ENCODE measurements around the gene CREBRF. TPM values are rescaled to one million over a fixed set of nuclear protein-coding genes. Genes with fewer than 3 reads are reported as not detected.
"Not testable (repeated sequence)": the region's sequence is repeated elsewhere in the genome, so short reads cannot be mapped to it uniquely, and the experiment has no call there.

The CREBRF gene, protein sequence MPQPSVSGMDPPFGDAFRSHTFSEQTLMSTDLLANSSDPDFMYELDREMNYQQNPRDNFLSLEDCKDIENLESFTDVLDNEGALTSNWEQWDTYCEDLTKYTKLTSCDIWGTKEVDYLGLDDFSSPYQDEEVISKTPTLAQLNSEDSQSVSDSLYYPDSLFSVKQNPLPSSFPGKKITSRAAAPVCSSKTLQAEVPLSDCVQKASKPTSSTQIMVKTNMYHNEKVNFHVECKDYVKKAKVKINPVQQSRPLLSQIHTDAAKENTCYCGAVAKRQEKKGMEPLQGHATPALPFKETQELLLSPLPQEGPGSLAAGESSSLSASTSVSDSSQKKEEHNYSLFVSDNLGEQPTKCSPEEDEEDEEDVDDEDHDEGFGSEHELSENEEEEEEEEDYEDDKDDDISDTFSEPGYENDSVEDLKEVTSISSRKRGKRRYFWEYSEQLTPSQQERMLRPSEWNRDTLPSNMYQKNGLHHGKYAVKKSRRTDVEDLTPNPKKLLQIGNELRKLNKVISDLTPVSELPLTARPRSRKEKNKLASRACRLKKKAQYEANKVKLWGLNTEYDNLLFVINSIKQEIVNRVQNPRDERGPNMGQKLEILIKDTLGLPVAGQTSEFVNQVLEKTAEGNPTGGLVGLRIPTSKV
- total RNA-seq = 10 to 100 TPM in 2 of 3 donors, 1 to 10 TPM in 1; 7.2 to 11.7 (median 10.1) TPM

- ATAC-seq (peak; percentile 71), DNase-seq (peak; percentile 98)
- Mint-ChIP-seq H3K4me1 (ENCODE audit: low read depth) (peaks cover 39% of the 10 kb centered on the region), H3K36me3 (ENCODE audit: insufficient read depth) (peaks cover 2% of the 10 kb centered on the region), H3K27me3 (ENCODE audit: low read depth) (no peaks in the 10 kb centered on the region), H3K4me3 (peak within 1 kb of the TSS; percentile 93), H3K9me3 (no peaks in the 10 kb centered on the region)
Measured at GRCh38 chr5:173055983-173056782, at the start of gene CREBRF. Gene CREBRF, plus strand, starts transcription at chr5:173056352. Its CDS starts 24,424 bp downstream, at chr5:173080776.

- peak; percentile 79 to 80 for ATAC-seq
- Mint-ChIP-seq H3K36me3 (ENCODE audit: insufficient read depth) (peaks cover 8% of the 10 kb centered on the region), H3K4me1 (ENCODE audit: low read depth) (peaks cover 55% of the 10 kb centered on the region), H3K9me3 (no peaks in the 10 kb centered on the region), H3K4me3 (no peak overlapping the region), H3K27me3 (ENCODE audit: low read depth) (no peaks in the 10 kb centered on the region)
- DNase-seq = peak; percentile 12
Measured at GRCh38 chr5:173010021-173010420, 46.1 kb upstream of the CREBRF start.

DNA sequence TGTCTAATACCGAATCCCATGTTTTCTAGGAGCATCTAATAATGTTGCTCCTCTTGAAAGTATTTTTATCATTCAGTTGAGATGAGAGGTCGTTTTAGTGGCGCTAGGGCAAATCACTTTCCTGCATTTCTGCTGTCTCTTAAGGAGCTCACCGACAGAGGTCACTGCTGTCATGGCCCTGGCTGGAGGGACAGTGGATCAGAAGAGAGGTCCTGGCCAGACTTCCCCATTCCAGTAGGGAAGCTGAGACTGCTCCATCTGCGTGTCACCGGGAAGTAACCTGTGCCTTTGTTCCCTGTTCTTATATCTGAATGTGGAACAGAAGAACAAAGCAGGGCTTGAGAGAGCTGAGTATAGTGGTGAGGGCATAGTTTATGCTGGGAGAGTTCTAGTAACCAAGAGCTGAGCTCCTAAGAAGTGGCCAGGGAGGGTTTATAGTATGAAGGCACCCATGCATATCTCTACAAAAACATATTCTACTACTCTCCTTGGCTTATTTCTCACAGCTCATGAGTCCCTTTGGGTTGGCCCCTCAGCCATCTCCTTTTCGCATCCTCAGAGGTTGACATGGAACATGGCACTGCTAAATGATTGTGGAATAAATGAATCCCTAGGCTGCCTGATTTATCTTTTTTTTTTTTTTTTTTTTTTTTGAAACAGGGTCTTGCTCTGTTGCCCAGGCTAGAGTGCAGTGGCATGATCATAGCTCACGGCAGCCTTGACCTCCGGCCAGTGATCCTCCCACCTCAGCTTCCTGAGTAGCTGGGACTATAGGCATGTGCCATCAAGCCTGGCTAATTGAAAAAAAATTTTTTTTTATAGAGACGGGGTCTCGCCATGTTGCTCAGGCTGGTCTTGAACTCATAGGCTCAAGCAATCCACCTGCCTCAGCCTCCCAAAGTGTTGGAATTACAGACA, 45.3 kb upstream of the CREBRF start:
- Mint-ChIP-seq H3K9me3 (no peaks in the 10 kb centered on the region), H3K4me1 (ENCODE audit: low read depth) (peaks cover 54% of the 10 kb centered on the region), H3K27me3 (ENCODE audit: low read depth) (no peaks in the 10 kb centered on the region), H3K36me3 (ENCODE audit: insufficient read depth) (peaks cover 8% of the 10 kb centered on the region), H3K4me3 (no peak overlapping the region)
- DNase-seq = no peak
- ATAC-seq = no peak

DNA sequence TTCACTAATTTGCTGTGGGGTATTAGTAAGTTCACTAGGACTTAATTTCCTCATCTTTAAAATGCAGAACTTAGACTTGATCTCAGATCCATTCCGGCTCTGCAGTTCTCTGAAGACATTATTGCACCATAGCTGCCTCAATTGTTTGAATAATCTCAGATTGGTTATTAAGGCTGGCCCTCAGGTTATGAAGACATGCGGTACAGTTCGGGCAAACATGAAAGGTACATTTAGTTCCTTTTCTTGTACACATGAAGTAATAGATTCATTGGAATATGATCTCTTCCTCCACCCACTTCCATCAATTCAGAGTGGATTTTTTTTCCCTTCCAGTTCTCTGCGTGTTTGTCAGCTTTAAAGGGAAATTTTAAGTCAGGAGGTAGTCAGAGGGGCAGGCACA, 44.6 kb upstream of the CREBRF start:
- Mint-ChIP-seq H3K9me3 (no peaks in the 10 kb centered on the region), H3K4me3 (no peak overlapping the region), H3K4me1 (ENCODE audit: low read depth) (peaks cover 56% of the 10 kb centered on the region), H3K27me3 (ENCODE audit: low read depth) (no peaks in the 10 kb centered on the region), H3K36me3 (ENCODE audit: insufficient read depth) (peaks cover 10% of the 10 kb centered on the region)
- DNase-seq (no peak), ATAC-seq (no peak)

GRCh38 chr5:173012882-173013281, 43.3 kb upstream of the CREBRF start:
- Mint-ChIP-seq H3K27me3 (ENCODE audit: low read depth) (no peaks in the 10 kb centered on the region), H3K4me3 (no peak overlapping the region), H3K9me3 (no peaks in the 10 kb centered on the region), H3K36me3 (ENCODE audit: insufficient read depth) (peaks cover 13% of the 10 kb centered on the region), H3K4me1 (ENCODE audit: low read depth) (peaks cover 50% of the 10 kb centered on the region)
- ATAC-seq (no peak), DNase-seq (no peak)

GRCh38 chr5:173014671-173015070, 41.5 kb upstream of the CREBRF start:
- H3K27me3 Mint-ChIP-seq (ENCODE audit: low read depth) = no peaks in the 10 kb centered on the region
- H3K9me3 Mint-ChIP-seq = no peaks in the 10 kb centered on the region
- peaks cover 19% of the 10 kb centered on the region for H3K36me3 Mint-ChIP-seq (ENCODE audit: insufficient read depth)
- H3K4me3 Mint-ChIP-seq = no peak overlapping the region
- DNase-seq = no peak
- H3K4me1 Mint-ChIP-seq (ENCODE audit: low read depth) = peaks cover 53% of the 10 kb centered on the region
- no peak for ATAC-seq

DNA sequence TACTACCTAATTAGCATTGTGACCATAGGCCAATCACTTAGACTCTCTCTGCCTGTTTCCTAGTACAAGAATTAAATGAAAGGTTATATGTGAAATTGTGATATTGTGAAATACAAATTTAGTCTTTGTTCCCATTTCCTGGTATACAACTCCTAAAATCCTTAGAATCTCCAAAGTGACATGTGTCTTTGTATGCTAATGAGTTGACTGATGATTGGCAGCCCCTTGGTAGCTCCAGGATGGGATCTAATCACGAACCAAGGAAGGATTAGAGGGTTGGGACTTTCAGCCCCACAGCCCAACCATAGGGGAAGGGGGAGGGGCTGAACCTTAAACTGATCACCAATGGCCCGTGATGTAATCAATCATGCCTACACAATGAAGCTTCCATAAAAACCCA, 41.0 kb upstream of the CREBRF start:
- Mint-ChIP-seq H3K9me3 (no peaks in the 10 kb centered on the region), H3K36me3 (ENCODE audit: insufficient read depth) (peaks cover 23% of the 10 kb centered on the region), H3K4me3 (no peak overlapping the region), H3K4me1 (ENCODE audit: low read depth) (peaks cover 50% of the 10 kb centered on the region), H3K27me3 (ENCODE audit: low read depth) (no peaks in the 10 kb centered on the region)
- ATAC-seq = no peak
- DNase-seq = no peak

- no peak for ATAC-seq
- peaks cover 24% of the 10 kb centered on the region for H3K36me3 Mint-ChIP-seq (ENCODE audit: insufficient read depth)
- H3K27me3 Mint-ChIP-seq (ENCODE audit: low read depth) = no peaks in the 10 kb centered on the region
- no peaks in the 10 kb centered on the region for H3K9me3 Mint-ChIP-seq
- DNase-seq = no peak
- H3K4me1 Mint-ChIP-seq (ENCODE audit: low read depth) = peaks cover 44% of the 10 kb centered on the region
- H3K4me3 Mint-ChIP-seq = no peak overlapping the region
Measured at GRCh38 chr5:173015598-173016455, 40.3 kb upstream of the CREBRF start.

GRCh38 chr5:173016598-173017046, 39.5 kb upstream of the CREBRF start:
- Mint-ChIP-seq H3K4me3 (no peak overlapping the region), H3K9me3 (no peaks in the 10 kb centered on the region), H3K36me3 (ENCODE audit: insufficient read depth) (peaks cover 31% of the 10 kb centered on the region), H3K4me1 (ENCODE audit: low read depth) (peaks cover 41% of the 10 kb centered on the region), H3K27me3 (ENCODE audit: low read depth) (no peaks in the 10 kb centered on the region)
- DNase-seq = no peak
- peak; percentile 46 to 48 for ATAC-seq

DNA sequence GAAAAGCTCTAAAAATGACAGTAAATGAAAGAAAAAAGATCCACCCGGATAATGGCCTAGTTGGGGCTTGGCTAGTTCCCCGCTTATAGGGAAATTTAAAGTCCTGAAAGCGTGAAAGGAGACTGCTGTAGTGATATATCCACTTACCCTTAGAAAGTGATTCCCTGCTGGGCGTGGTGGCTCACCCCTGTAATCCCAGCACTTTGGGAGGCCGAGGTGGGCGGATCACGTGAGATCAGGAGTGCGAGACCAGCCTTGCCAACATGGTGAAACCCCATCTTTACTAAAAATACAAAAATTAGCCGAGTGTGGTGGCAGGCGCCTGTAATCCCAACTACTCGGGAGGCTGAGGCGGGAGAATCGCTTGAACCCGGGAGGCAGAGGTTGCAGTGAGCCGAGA, 39.1 kb upstream of the CREBRF start:
- H3K9me3 Mint-ChIP-seq; H3K4me3 Mint-ChIP-seq; DNase-seq; H3K27me3 Mint-ChIP-seq (ENCODE audit: low read depth); ATAC-seq: not testable (repeated sequence)
- peaks cover 41% of the 10 kb centered on the region for H3K4me1 Mint-ChIP-seq (ENCODE audit: low read depth)
- peaks cover 35% of the 10 kb centered on the region for H3K36me3 Mint-ChIP-seq (ENCODE audit: insufficient read depth)

DNA sequence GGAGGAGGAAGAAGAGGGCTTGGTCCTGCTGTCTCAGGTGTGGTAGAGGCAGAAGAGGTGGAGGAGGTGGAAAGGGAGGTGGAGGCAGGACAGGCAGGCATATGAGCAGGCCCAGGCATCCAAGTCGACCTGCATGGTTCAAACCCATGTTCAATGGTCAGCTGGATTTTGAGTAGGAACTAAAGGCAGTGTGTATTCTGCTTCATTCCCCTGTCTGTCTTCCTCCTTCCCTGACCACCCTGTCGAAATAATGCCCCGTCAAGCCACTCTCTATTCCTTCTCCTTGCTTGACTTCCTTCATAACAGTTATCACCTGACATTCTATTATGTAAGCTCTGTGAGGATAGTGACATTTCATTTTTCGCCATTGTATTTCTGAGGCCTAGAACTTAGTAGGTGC, 37.8 kb upstream of the CREBRF start:
- no peak for ATAC-seq
- no peak for DNase-seq
- Mint-ChIP-seq H3K4me3 (no peak overlapping the region), H3K4me1 (ENCODE audit: low read depth) (peaks cover 40% of the 10 kb centered on the region), H3K36me3 (ENCODE audit: insufficient read depth) (peaks cover 40% of the 10 kb centered on the region), H3K27me3 (ENCODE audit: low read depth) (no peaks in the 10 kb centered on the region), H3K9me3 (no peaks in the 10 kb centered on the region)

DNA sequence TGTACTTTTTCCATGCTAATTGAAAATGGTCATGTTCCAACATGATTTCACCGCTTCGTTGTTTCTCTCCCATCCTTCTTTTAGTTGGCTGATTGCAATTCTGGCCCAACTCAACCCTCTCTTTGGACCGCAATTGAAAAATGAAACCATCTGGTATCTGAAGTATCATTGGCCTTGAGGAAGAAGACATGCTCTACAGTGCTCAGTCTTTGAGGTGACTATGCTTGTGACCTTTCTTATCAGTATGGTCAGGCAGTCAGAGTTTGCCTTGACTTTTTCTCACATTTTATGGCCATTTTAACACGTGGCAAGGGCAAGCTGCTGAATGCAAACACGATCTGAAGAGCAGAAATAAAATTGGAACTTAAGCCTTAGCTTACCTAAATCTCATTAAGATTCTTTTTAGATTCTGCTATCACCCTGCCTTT, 36.0 kb upstream of the CREBRF start:
- Mint-ChIP-seq H3K36me3 (ENCODE audit: insufficient read depth) (peaks cover 42% of the 10 kb centered on the region), H3K4me3 (no peak overlapping the region), H3K9me3 (no peaks in the 10 kb centered on the region), H3K27me3 (ENCODE audit: low read depth) (no peaks in the 10 kb centered on the region), H3K4me1 (ENCODE audit: low read depth) (peaks cover 35% of the 10 kb centered on the region)
- ATAC-seq (no peak), DNase-seq (no peak)

DNA sequence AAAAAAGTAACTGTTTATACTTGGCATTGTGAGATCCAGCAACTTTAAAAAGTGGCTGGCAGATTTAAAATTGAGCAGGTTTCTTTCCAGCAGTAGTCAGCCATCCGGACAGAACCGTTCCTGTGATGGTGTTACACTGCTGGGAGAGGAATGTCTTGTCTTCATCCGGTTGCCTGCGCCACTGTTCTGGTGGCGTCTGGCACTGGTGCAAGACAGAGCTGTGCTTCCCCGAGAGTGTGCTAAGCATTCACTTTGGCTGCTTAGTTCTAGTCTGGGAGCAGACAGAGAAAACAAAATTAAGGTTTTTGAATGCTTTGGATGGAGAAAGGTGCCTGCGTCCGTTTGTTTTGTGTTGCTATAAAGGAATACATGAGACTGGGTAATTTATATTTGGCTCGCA, 35.5 kb upstream of the CREBRF start:
- DNase-seq (no peak), ATAC-seq (no peak)
- peaks cover 44% of the 10 kb centered on the region for H3K36me3 Mint-ChIP-seq (ENCODE audit: insufficient read depth)
- no peaks in the 10 kb centered on the region for H3K9me3 Mint-ChIP-seq
- peaks cover 33% of the 10 kb centered on the region for H3K4me1 Mint-ChIP-seq (ENCODE audit: low read depth)
- no peak overlapping the region for H3K4me3 Mint-ChIP-seq
- no peaks in the 10 kb centered on the region for H3K27me3 Mint-ChIP-seq (ENCODE audit: low read depth)
